ENCODE measurements around the gene PIGBOS1. TPM values are rescaled to one million over a fixed set of nuclear protein-coding genes. Genes with fewer than 3 reads are reported as not detected.

Gene PIGBOS1
- total and polyA plus RNA-seq, 2 experiments from 2014 or later: 13.4 to 16.8 TPM

DNA sequence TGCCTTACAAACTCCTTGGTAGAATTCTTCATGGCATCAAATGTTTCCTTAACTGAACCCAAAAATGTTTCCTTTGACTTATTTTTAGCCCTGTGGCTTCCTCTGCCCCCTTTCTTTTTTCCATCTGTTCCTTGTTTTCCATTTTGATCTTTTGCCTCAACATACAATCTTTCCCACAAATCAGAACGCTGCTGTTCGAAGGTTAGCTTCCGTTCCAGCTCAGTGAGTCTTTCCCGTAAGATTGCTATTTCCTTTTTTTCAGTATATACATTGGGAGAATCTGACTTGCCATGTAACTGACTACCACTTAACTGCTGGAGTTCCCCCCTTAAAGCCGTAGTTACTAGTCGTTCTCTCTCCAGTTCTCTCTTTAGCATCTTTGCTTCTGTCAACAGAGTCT lies 41.3 kb upstream of the PIGBOS1 start:
- H3K9me2 ChIP-seq (ENCODE audit: insufficient read depth): no peaks in the 10 kb centered on the region
- in situ Hi-C loops (cut with MboI): no loop called here

GRCh38 chr15:55358471-55358870 lies 39.5 kb upstream of the PIGBOS1 start:
- no peaks in the 10 kb centered on the region for H3K79me2 ChIP-seq (ENCODE audit: insufficient read depth)
- H3K4me3 ChIP-seq: no peak overlapping the region
- H3K9ac ChIP-seq: no peak overlapping the region
- peaks cover 12% of the 10 kb centered on the region for H3K4me1 ChIP-seq (ENCODE audit: insufficient read depth)
- H3K27ac ChIP-seq: no peak overlapping the region
- no peaks in the 10 kb centered on the region for H3K9me3 ChIP-seq (ENCODE audit: low read depth)
- H3K9me2 ChIP-seq (ENCODE audit: insufficient read depth): no peaks in the 10 kb centered on the region
- H3K4me2 ChIP-seq (ENCODE audit: unreplicated experiment): no peak overlapping the region
- H3K27me3 ChIP-seq (replicated peaks; ENCODE audit: insufficient read depth): no peaks in the 10 kb centered on the region
- in situ Hi-C loops (cut with MboI): no loop called here
- H3K36me3 ChIP-seq (ENCODE audit: low read depth): peaks cover 19% of the 10 kb centered on the region
- H4K20me1 ChIP-seq (ENCODE audit: insufficient read depth): no peaks in the 10 kb centered on the region
- H2AFZ ChIP-seq: no peak overlapping the region
- DNase-seq: no peak
- H3F3A ChIP-seq (ENCODE audit: insufficient read depth): peaks cover 7% of the 10 kb centered on the region; the same call in 1 of the 2 replicates
- no peak for TF ChIP-seq EZH2phosphoT487 (IDR thresholded peaks at IDR 0.05; ENCODE audit: insufficient read depth, low read depth)
- TF ChIP-seq EZH2 (IDR thresholded peaks at IDR 0.05; ENCODE audit: insufficient read depth, poor library complexity, severe bottlenecking): no peak

More for the DNA sequence above, 41.3 kb upstream of the PIGBOS1 start:
- DNase-seq: no peak
- H2AFZ ChIP-seq: no peak overlapping the region
- no peaks in the 10 kb centered on the region for H4K20me1 ChIP-seq (ENCODE audit: insufficient read depth)
- peaks cover 7% of the 10 kb centered on the region; the same call in 1 of the 2 replicates for H3F3A ChIP-seq (ENCODE audit: insufficient read depth)
- no peaks in the 10 kb centered on the region for H3K9me3 ChIP-seq (ENCODE audit: low read depth)
- H3K4me1 ChIP-seq (ENCODE audit: insufficient read depth): peaks cover 12% of the 10 kb centered on the region
- WGBS, 2 experiments (ENCODE audit: low coverage in 1 of 2, low lambda C conversion rate in 2 of 2, missing lambda C conversion rate in 2 of 2): 69 to 89% methylated on average over 6 of the region's 6 CpGs
- no peaks in the 10 kb centered on the region for H3K79me2 ChIP-seq (ENCODE audit: insufficient read depth)
- TF ChIP-seq EZH2 (IDR thresholded peaks at IDR 0.05; ENCODE audit: insufficient read depth, poor library complexity, severe bottlenecking) (no peak), EZH2phosphoT487 (IDR thresholded peaks at IDR 0.05; ENCODE audit: insufficient read depth, low read depth) (no peak)
- no peak overlapping the region for H3K4me3 ChIP-seq
- no peak overlapping the region for H3K4me2 ChIP-seq (ENCODE audit: unreplicated experiment)
- H3K36me3 ChIP-seq (ENCODE audit: low read depth): peaks cover 18% of the 10 kb centered on the region
- no peak overlapping the region for H3K9ac ChIP-seq
- no peaks in the 10 kb centered on the region for H3K27me3 ChIP-seq (replicated peaks; ENCODE audit: insufficient read depth)
- H3K27ac ChIP-seq: no peak overlapping the region

DNA sequence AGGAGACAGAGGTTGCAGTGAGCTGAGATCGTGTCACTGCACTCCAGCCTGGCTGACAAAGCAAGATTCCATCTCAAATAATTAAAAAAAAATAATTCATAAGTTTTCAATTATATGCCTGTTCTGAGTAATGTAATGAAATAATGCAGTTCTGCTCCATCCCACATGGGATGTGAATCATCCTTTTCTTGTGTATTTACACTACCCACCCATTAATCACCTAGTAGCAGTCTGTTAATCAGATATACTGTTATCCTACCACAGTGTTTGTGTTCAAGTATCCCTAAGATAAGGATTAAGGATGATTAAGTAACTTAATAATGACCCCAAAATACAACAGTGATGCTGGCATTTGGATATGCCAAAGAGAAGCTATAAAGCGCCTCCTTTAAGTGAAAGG lies 38.9 kb upstream of the PIGBOS1 start:
- peak; percentile 84 for DNase-seq
- no peaks in the 10 kb centered on the region for H3K9me3 ChIP-seq (ENCODE audit: low read depth)
- no peaks in the 10 kb centered on the region for H4K20me1 ChIP-seq (ENCODE audit: insufficient read depth)
- no peaks in the 10 kb centered on the region for H3K27me3 ChIP-seq (replicated peaks; ENCODE audit: insufficient read depth)
- peaks cover 7% of the 10 kb centered on the region; the same call in 1 of the 2 replicates for H3F3A ChIP-seq (ENCODE audit: insufficient read depth)
- peak overlapping the region; percentile 22; the same call in 1 of the 2 replicates for H3K27ac ChIP-seq
- H3K9me2 ChIP-seq (ENCODE audit: insufficient read depth): no peaks in the 10 kb centered on the region
- peaks cover 15% of the 10 kb centered on the region for H3K36me3 ChIP-seq (ENCODE audit: low read depth)
- 28 to 30% methylated on average over 2 of the region's 2 CpGs for WGBS, 2 experiments (ENCODE audit: low coverage in 1 of 2, low lambda C conversion rate in 2 of 2, missing lambda C conversion rate in 2 of 2)
- peaks cover 12% of the 10 kb centered on the region for H3K4me1 ChIP-seq (ENCODE audit: insufficient read depth)
- TF ChIP-seq EZH2 (IDR thresholded peaks at IDR 0.05; ENCODE audit: insufficient read depth, poor library complexity, severe bottlenecking) (no peak), EZH2phosphoT487 (IDR thresholded peaks at IDR 0.05; ENCODE audit: insufficient read depth, low read depth) (0 out of 2 replicates have a peak, but pooled peaks have one; percentile 50)
- H3K4me3 ChIP-seq: no peak overlapping the region
- H3K79me2 ChIP-seq (ENCODE audit: insufficient read depth): no peaks in the 10 kb centered on the region
- in situ Hi-C loops (cut with MboI): no loop called here
- peak overlapping the region; percentile 17 for H3K4me2 ChIP-seq (ENCODE audit: unreplicated experiment)
- H2AFZ ChIP-seq: no peak overlapping the region
- no peak overlapping the region for H3K9ac ChIP-seq

- no peak overlapping the region for H3K4me3 ChIP-seq
- H3K36me3 ChIP-seq (ENCODE audit: low read depth): peaks cover 15% of the 10 kb centered on the region
- TF ChIP-seq EZH2 (IDR thresholded peaks at IDR 0.05; ENCODE audit: insufficient read depth, poor library complexity, severe bottlenecking) (no peak), EZH2phosphoT487 (IDR thresholded peaks at IDR 0.05; ENCODE audit: insufficient read depth, low read depth) (no peak)
- peaks cover 7% of the 10 kb centered on the region; the same call in 1 of the 2 replicates for H3F3A ChIP-seq (ENCODE audit: insufficient read depth)
- no peaks in the 10 kb centered on the region for H3K9me2 ChIP-seq (ENCODE audit: insufficient read depth)
- no peak overlapping the region for H3K9ac ChIP-seq
- no peaks in the 10 kb centered on the region for H4K20me1 ChIP-seq (ENCODE audit: insufficient read depth)
- H3K79me2 ChIP-seq (ENCODE audit: insufficient read depth): no peaks in the 10 kb centered on the region
- WGBS, 2 experiments (ENCODE audit: low coverage in 1 of 2, low lambda C conversion rate in 2 of 2, missing lambda C conversion rate in 2 of 2): 95 to 98% methylated on average over 5 of the region's 5 CpGs
- no peak overlapping the region for H3K4me2 ChIP-seq (ENCODE audit: unreplicated experiment)
- H3K27me3 ChIP-seq (replicated peaks; ENCODE audit: insufficient read depth): no peaks in the 10 kb centered on the region
- H3K9me3 ChIP-seq (ENCODE audit: low read depth): no peaks in the 10 kb centered on the region
- H3K4me1 ChIP-seq (ENCODE audit: insufficient read depth): peaks cover 12% of the 10 kb centered on the region
- no peak for DNase-seq
- peak overlapping the region; percentile 22; the same call in 1 of the 2 replicates for H3K27ac ChIP-seq
- in situ Hi-C loops (cut with MboI): no loop called here
- no peak overlapping the region for H2AFZ ChIP-seq
These were observed 38.2 kb upstream of the PIGBOS1 start for GRCh38 chr15:55356985-55357585.
